Liver (tissue), 3 donors: Measurements from ENCODE around the gene BMS1.

Experiments used
- GABPA ChIP-seq, 2 donors: IDR thresholded peaks in 1 of 2; conservative IDR thresholded peaks in 1 of 2; 2 replicates each; pipeline ENCODE4 v1.6.1; 2016; ENCODE audit warnings: antibody characterized with exemption in 2 of 2, mild to moderate bottlenecking in 1 of 2, moderate library complexity in 1 of 2
- HNF4A ChIP-seq, 2 donors: conservative IDR thresholded peaks; 2 replicates each; pipeline ENCODE4 v1.6.1; 2016; ENCODE audit warnings: antibody characterized with exemption in 2 of 2, mild to moderate bottlenecking in 2 of 2
- RAD21 ChIP-seq, 2 donors: IDR thresholded peaks; 2 replicates each; pipeline ENCODE4 v1.6.1; 2016; ENCODE audit warnings: antibody characterized with exemption in 2 of 2, mild to moderate bottlenecking in 2 of 2
- TAF1 ChIP-seq: conservative IDR thresholded peaks from 2 replicates; pipeline ENCODE4 v1.6.1; 2016; ENCODE audit warnings: antibody characterized with exemption, mild to moderate bottlenecking
- YY1 ChIP-seq: IDR thresholded peaks from 2 replicates; pipeline ENCODE4 v1.6.1; 2016; ENCODE audit warnings: antibody characterized with exemption, mild to moderate bottlenecking
- ZBTB33 ChIP-seq: IDR thresholded peaks from 2 replicates; pipeline ENCODE4 v1.6.1; 2016; ENCODE audit warnings: antibody characterized with exemption
- TF ChIP-seq, protein P1 (sequence below): fragments of 150-350 bp; IDR thresholded peaks from 2 replicates; pipeline ENCODE4 v1.5.1; 2017; ENCODE audit warnings: improper control_type of control experiment, low read depth, low read length; ENCODE audit not compliant: missing input control
- TF ChIP-seq, protein P2 (sequence below): IDR thresholded peaks from 2 replicates; pipeline ENCODE4 v1.6.1; 2016; ENCODE audit warnings: antibody characterized with exemption, mild to moderate bottlenecking
- TF ChIP-seq, protein P3 (sequence below): IDR thresholded peaks from 2 replicates; pipeline ENCODE4 v1.6.1; 2016; ENCODE audit warnings: antibody characterized with exemption
- donor health status: healthy.
- donor health status: healthy.

- TF ChIP-seq, protein P1, sequence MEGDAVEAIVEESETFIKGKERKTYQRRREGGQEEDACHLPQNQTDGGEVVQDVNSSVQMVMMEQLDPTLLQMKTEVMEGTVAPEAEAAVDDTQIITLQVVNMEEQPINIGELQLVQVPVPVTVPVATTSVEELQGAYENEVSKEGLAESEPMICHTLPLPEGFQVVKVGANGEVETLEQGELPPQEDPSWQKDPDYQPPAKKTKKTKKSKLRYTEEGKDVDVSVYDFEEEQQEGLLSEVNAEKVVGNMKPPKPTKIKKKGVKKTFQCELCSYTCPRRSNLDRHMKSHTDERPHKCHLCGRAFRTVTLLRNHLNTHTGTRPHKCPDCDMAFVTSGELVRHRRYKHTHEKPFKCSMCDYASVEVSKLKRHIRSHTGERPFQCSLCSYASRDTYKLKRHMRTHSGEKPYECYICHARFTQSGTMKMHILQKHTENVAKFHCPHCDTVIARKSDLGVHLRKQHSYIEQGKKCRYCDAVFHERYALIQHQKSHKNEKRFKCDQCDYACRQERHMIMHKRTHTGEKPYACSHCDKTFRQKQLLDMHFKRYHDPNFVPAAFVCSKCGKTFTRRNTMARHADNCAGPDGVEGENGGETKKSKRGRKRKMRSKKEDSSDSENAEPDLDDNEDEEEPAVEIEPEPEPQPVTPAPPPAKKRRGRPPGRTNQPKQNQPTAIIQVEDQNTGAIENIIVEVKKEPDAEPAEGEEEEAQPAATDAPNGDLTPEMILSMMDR: no peak
- TF ChIP-seq YY1 (peak; percentile 97), ZBTB33 (peak; percentile 38), HNF4A (conservative IDR thresholded peaks at IDR 0.05) (peak; percentile 31 to 60), RAD21 (IDR thresholded peaks at IDR 0.05) (peak; percentile 38 to 51), TAF1 (peak; percentile 86), GABPA (IDR thresholded peaks at IDR 0.05 in 1 of 2, conservative IDR thresholded peaks at IDR 0.05 in 1 of 2) (peak; percentile 99 to 100)
- TF ChIP-seq, protein P2, sequence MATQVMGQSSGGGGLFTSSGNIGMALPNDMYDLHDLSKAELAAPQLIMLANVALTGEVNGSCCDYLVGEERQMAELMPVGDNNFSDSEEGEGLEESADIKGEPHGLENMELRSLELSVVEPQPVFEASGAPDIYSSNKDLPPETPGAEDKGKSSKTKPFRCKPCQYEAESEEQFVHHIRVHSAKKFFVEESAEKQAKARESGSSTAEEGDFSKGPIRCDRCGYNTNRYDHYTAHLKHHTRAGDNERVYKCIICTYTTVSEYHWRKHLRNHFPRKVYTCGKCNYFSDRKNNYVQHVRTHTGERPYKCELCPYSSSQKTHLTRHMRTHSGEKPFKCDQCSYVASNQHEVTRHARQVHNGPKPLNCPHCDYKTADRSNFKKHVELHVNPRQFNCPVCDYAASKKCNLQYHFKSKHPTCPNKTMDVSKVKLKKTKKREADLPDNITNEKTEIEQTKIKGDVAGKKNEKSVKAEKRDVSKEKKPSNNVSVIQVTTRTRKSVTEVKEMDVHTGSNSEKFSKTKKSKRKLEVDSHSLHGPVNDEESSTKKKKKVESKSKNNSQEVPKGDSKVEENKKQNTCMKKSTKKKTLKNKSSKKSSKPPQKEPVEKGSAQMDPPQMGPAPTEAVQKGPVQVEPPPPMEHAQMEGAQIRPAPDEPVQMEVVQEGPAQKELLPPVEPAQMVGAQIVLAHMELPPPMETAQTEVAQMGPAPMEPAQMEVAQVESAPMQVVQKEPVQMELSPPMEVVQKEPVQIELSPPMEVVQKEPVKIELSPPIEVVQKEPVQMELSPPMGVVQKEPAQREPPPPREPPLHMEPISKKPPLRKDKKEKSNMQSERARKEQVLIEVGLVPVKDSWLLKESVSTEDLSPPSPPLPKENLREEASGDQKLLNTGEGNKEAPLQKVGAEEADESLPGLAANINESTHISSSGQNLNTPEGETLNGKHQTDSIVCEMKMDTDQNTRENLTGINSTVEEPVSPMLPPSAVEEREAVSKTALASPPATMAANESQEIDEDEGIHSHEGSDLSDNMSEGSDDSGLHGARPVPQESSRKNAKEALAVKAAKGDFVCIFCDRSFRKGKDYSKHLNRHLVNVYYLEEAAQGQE: peak; percentile 83
- TF ChIP-seq, protein P3, sequence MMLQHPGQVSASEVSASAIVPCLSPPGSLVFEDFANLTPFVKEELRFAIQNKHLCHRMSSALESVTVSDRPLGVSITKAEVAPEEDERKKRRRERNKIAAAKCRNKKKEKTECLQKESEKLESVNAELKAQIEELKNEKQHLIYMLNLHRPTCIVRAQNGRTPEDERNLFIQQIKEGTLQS: no peak
These were observed at the start of gene BMS1 for GRCh38 chr10:42782446-42783180.
